Stimulated activated CD8-positive, alpha-beta memory T cell treated with anti-CD3 and anti-CD28 coated beads, Interleukin-15, amount 100 ng/mL, for 24 hours (primary cell): ENCODE results near the gene AHCYL2.
"Not testable (repeated sequence)": the region's sequence is repeated elsewhere in the genome, so short reads cannot be mapped to it uniquely, and the experiment has no call there.

Experiments used
- DNase-seq: peaks from one replicate; pipeline ENCODE4 v3.0.0-alpha.2; 2020; ENCODE audit warnings: low read depth

AHCYL2 gene

DNA sequence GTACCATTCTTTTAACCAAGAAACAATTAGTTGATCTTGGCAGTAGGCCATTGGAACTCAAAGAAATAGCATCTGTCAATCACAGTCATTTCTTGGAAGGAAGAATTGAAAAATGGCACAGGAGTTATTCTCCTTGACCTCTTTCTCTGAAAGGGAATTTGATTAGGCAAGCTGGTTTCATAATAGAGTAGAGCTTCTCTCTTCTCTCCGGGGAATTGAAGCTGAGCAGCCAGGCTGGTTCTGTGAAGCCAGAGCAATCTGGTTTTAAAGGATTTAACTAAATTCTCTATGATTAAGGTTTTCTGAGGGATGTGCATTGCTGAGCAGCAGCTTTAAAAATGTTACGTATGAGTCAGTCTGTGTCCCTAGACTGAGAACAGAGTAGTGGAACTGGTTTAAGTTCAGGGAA lies 70.2 kb downstream of the AHCYL2 start:
- DNase-seq = no peak

DNA sequence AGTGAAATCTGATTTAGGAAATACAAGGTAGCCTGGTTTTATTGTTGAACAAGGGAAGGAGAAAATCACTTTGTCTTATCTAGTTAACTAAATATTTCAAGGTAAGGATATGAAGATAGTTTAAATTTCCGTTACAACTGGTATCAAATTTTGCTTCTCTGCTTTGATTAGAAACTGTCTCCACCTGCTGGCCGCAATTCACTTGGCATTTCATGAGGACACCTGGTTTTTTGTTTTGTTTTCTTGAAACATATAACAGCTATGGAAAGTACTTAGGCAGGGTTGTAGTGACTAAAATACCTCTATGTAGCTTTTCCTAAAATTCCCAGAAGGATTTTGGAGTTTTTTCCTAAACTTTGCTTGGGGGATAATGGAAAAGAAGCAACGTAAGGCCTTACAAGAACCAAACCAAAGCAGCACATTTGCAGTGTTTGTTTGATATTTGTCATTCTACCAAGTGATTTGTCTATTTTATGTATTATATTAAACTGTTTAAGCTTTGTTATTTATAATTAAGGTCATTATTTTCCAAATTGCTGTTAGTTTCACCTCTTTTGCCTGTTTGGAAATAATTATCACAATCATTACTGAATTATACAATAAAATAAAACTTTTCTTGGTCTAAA lies 73.6 kb downstream of the AHCYL2 start:
- no peak for DNase-seq

DNA sequence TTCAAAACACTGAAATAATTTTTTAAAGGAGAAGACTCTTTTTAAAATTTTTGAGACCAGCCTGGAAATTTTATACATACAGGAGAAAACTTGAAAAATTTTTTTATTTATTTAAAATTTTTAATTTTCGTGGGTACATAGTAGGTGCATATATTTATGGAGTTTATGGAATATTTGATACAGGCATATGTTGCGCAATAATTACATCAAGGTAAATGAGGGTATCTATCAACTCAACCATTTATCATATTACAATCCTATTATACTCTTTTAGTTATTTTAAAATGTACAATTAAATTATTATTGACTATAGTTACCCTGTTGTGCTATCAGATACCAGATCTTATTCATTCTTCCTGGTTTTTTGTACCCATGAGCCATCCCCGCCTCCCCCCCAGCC lies 75.1 kb downstream of the AHCYL2 start:
- no peak for DNase-seq

DNA sequence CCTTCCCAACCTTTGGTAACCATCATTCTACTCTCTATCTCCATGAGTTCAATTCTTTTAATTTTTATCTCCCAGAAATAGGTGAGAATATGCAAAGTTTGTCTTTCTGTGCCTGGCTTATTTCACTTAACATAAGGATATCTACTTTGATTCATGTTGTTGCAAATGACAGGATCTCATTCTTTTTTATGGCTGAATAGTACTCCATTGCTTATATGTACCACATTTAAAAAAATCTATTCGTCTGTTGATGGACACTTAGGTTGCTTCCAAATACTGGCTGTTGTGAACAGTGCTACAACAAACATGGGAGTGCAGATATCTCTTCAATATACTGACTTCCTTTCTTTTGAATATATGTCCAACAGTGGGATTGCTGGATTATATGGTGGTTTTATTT lies 75.5 kb downstream of the AHCYL2 start:
- not testable (repeated sequence) for DNase-seq

DNA sequence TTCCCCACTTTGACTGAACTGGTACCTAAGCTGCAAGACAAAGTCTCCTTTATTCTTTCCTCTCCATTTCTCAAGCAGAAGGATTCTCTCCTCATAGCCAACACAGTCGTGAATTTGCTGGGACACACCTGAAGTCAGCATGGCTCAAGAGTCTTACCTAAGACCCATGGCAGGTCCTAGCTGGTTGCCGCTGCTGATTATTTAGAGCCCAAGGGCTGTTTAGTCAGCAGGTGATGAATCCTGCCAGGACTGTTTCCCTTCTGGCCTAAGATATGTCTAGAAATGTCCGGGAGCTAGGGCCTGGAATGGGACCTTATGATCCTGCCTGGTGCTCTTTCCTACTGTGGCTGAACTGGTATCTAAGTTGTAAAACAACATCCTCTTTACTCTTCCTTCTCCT lies 82.8 kb downstream of the AHCYL2 start:
- no peak for DNase-seq

DNA sequence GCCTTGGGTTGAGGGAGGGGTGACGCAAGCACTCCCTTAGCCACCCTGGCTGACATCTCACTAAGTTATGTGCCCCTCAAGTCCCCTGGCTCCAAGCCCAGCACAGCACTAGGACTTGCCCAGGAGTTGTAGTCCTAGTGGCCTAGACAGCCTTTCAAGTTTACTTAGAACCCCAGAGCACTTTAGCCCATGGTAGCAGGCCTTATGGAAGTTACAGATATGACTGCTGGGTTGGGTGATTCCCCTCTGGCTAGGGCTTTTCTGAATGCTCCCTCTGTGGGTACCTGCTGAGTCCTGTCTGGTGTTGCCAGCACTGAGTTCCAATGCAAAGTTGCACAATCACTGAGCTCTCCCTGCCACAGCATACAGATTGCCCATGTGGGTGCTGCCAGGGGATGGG lies 83.2 kb downstream of the AHCYL2 start:
- no peak for DNase-seq

DNA sequence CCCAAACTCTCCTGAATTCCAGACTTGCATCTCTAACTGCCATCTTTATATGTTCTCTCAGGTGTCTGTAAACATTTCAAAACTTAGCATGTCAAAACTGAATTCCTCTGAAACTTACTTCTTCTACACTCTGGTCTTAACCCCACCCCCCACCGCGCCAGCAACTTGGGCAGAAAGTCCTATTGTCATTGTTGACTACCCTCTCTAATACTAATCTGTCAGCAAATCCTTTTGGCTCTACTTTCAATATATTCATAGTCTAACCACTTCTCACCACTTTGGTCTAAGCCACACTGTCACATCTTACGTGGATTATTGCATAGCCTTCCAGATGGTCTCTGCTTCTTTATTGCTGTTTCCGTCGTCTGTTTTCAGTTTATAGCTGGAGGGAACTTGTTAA lies 86.6 kb downstream of the AHCYL2 start:
- DNase-seq = no peak

DNA sequence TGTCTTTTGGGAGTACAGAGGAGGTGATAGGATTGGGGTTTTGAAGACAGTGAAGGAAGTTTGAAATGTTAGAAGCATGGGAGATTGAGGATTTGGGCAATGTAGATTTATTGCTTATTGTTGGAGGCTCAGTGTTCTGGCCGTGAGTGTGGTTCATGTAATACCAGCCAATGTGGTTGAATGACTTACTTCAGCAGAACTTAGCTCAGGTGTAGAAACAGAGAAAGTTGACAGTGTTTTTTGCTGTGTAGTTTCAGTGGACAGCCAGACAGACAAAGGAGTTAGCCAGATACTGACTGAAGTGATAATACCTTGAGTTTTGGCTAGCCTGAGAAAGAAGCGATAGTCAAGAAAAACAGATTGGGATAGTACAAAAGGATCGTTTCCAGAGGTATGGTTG lies 88.5 kb downstream of the AHCYL2 start:
- no peak for DNase-seq

DNA sequence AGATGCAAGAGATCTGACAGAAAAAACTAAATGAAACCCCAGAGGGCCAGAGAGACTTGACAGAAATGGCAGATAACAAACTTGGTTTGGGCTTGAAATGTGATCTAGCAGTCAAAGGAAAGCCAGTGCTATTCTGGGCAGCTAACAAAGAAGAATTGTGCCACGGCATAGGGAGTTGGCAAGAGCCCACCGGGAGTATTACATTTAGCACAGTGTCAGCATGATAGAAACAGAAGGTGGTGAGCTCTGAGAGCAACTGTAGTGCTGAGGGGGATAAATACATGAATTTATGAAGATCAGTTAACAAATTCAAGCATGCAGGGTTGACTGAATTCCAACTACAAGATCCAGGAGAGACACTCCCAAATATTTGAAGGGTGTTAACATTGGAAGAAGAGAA lies 91.1 kb downstream of the AHCYL2 start:
- DNase-seq = no peak

DNA sequence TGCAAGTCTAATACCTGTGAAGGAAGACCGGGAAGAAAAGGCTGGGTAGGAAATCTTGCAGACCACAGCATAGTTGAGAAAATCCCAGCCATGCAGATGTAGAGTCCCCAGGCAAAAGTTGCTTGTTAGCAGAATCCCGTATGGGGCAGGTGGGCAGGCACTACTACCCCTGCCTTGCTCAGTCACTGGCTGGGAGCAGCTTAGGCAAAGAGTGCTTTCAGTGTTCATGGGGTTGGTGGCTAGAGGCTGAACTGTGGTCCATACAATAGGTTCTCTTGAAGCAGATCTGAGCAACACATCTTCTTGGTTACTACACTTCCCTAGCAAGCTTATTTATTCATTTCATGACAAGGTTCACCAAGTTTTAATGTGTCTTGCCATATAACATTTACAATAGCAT lies 92.6 kb downstream of the AHCYL2 start:
- no peak for DNase-seq

DNA sequence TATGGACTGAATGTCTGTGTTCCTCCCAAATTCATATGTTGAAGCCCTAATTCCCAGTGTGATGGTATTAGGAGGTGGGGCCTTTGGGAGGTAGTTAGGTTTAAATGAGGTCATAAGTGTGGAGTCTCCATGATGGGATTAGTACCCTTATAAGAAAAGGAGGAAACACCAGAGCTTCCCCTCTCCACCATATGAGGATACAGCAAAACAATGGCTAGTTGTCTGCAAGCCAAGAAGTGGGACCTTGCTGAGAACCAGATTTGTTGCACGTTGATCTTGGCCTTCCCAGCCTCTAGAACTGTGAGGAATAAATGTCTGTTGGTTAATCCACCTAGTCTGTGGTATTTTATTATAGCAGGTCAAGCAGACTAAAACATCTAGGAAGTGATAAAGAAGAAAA lies 102.2 kb downstream of the AHCYL2 start:
- DNase-seq = no peak

DNA sequence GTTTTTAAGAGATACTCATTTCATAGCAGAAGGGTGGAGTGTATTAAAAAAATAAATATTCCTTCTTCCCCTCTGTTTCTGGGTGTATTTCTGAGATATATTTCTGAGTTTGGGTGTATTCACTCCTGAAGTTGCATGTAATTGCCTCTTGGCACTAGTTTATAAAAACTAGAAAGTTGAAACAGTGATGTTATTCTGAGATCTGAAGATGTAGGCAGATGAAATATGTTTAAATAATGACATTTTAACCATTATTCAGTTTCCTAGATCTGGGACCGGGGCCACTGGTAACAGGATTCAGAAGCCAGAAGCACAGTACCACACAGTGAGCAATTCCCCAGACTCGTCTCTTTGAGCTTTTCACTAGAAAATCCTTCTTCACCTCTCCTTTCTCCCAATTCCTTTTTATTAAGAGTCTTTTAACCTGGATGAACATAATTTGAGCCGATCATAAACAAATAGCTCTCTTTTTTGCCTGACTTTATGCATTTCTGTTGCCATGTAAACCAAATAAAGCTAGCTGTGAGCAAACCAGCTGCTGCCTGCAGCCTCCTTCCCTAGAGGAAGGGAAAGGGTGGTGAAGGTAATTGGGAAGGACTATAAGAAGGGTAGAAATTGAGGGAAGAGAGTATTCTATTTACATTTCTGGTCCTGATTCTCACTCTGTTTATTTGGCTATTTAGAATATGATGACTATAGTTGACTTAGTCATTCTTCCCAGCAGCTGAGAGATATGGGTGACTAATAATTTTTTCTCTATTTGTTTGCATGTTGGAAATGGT lies 107.6 kb downstream of the AHCYL2 start:
- no peak for DNase-seq

DNA sequence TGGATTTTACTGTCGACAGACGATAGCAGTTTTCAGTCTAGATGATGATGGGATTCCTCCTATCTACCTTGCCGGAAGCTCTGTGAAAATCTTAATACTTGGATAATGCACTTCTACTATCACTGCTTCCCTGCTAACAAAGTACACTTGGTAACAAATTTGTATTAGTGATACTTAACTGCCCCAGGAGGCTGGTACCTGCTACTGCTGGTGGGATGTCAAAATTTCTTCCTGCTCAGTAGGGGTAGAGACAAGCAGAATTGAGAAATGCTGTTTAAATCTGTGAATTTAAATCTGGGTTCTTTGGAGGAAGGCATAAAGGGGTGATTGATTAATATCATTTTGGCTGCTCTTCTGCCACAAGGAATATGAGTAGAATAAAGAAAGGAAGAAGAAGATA lies 109.6 kb downstream of the AHCYL2 start:
- no peak for DNase-seq

DNA sequence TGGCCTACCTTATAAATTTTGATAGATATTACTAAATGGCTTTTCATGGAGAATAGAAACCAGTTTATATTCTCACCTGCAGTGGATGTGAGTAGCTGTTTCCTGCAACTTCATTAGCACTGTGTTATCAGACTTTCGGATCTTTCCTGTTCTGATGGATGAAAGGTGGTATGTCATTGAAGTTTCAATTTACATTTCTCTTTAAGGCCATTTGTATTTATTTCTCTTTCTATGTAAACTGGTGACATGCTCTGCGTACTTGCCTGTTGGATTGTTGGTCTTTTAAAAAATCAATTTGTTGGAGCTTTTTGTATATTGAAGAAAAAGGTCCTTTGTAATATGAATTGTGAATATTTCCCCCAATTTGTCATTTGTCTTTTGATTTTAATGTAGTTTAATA lies 113.6 kb downstream of the AHCYL2 start:
- DNase-seq = no peak

DNA sequence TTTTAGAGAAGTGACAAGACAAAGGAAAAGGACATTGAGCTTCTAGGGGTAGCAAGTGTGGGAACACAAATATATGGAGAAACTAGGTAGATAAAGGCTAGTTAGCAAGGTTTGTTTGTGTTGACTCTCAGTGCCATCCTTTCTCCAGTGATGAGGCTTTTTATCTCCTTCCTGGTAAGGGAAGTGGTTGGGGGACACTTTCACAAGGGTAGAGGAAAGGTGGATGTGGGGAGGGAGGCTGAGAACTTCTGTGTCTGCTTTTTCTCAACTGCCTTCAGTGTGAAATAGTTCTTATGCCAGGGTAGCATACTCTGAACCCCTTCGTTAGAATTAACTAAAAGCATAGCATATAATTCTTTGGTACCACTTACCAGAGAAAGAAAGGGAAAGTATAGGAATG lies 116.4 kb downstream of the AHCYL2 start:
- no peak for DNase-seq

DNA sequence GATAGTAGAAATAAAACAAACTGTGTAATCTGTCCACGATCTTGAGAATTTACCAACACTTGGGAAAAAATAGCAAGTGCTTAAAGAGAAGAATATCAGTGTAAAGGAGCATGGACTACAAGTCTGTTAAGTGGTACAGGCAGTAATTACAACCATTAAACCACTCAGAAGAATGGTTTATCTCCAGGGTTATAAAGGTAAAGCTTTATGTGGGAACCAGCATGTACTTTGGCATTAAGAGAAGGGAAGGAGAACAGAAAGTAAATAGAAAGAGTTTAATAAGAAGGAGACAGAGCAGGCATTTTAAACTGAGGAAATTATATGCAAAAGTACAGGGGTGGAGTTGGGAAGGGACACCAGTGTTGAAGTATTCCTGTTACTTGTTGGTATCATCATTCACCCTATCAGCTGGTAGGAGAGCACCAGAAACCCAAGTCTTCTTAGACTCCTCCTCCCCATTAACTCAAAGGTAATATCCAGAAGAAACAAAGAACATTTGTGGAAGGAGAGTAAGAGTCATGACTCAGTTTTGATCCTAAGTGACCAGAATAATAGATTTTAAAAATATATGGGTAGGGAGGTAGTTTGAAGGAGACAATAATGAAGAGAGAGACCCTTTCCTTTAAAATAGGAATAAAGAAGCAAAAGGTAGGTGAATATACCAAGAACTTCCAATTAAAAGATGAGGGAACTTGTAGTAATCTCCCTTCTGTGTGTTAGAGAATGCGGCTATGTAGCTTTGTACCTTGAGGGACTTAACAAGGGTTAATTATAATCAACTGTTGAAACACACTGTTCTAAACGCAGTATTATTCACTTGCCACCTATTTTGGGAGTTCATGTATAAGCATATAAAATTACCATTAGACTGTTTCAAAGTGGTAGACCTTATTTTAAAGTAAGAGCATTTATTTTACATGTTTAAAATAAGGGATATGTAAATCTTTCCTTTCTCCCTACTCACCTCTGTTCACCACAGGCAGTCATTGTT lies 117.3 kb downstream of the AHCYL2 start:
- DNase-seq = no peak

DNA sequence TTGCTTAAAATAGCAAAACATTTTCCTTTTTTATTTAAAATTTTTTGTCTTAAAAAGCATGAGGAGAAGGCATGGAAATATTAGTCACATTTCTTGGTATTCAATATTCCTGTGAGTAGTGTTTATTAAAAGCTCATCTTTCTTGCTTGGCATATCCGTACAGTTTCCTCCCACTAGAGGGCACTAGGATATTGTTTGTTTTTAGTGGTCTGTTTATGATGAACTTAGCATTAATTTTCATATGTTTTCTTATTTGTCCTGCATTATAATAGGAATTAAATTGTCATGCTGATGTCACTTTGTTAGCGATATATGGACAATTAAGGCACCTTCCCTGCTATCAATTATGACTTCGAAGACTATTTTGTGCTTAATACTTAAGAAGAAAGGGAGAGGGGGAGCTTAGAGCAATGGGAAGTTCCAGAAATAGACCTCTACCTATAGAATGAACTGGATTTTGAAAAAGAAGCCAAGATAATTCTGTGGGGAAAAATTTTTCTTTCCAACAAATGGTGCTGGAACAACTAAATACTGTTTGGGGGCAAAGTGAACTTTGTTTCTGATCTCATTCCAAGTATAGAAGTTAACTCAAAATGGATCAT lies 118.4 kb downstream of the AHCYL2 start:
- no peak for DNase-seq

DNA sequence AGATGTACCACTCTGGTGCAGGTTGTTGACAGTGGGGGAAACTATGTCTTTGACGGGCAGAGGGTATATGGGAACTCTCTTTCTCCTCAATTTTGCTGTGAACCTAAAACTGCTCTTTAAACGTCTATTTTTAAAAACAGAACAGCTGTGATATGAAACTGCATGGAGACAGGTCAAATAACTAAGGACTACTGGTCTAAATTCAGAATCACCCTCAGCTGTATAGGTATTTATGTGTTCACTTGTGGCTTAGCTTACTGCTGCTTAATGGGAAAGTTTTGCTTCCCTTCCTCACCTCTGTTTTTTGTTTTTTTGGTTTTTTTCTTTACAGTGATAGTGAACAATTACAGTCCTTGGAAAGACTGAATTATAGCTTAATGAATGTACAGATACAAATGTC lies 122.5 kb downstream of the AHCYL2 start:
- no peak for DNase-seq

DNA sequence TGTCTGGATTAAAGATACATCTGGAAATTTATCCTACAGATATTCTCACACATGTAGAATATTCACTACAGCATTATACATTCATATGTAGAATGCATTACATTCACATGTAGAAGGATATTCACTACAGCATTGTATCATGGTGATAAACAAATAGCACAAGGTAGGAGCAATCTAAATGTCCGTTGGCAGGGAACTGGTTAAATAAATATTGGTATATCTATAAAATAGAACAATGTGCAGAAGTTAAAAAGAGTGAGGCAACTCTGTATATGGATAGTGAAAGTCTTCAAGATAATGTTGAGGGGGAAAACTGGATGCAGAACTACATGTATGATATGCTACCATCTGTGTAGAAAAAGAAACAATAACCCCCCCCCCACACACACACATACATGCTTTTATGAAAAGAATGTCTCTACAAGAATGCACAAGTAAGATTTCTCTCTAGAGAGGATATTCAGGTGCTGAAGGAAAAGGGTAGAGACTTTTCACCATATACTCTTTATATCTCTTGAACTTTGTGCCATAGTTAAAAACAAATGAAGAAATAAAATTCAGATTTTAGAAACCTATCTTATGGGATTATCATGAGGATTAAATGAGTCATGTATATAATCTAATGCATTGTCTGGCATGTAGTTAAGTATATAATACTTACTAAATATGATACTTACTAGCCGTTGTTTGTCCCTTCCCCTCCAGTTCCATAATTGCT lies 123.4 kb downstream of the AHCYL2 start:
- DNase-seq = no peak

DNA sequence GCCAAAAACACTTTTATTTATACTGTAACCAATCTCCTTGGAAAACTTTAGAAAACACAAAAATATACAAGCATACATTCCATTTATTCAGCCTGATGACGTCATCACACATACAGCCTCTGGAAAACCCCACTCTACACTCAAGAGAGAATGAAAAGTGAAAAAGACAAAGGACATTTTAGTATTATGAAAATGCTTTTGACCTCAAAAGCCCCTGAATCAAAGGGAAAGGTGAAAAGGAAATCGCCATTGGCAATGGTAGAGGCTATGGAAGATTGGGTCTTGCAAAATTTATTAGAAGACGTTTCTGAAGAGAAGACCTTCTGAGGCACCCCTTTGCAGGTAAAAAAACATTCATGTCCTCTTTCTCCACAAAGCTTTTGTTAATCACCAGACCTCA lies 126.5 kb downstream of the AHCYL2 start:
- DNase-seq = no peak

DNA sequence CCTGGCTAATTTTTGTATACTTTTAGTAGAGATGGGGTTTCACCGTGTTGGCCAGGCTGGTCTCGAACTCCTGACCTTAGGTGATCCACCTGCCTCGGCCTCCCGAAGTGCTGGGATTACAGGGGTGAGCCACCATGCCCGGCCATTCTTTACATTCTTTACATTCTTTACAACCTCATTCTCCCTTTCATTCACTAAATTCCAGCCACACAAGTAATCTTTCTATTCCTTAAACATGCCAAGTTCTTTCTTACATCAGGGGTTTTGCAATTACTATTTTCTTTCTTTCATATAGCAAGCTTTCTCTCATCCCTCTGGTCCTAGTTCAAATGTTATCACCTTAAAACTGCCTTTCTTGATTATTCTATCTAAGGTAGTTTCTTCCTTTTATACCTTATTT lies 128.3 kb downstream of the AHCYL2 start:
- DNase-seq = not testable (repeated sequence)
